ENCODE data around the gene TAPT1.
A peak's percentile ranks its signal among the peaks of the same experiment; 100 is the strongest.
"Not testable (repeated sequence)": the region's sequence is repeated elsewhere in the genome, so short reads cannot be mapped to it uniquely, and the experiment has no call there.

TAPT1 gene, protein sequence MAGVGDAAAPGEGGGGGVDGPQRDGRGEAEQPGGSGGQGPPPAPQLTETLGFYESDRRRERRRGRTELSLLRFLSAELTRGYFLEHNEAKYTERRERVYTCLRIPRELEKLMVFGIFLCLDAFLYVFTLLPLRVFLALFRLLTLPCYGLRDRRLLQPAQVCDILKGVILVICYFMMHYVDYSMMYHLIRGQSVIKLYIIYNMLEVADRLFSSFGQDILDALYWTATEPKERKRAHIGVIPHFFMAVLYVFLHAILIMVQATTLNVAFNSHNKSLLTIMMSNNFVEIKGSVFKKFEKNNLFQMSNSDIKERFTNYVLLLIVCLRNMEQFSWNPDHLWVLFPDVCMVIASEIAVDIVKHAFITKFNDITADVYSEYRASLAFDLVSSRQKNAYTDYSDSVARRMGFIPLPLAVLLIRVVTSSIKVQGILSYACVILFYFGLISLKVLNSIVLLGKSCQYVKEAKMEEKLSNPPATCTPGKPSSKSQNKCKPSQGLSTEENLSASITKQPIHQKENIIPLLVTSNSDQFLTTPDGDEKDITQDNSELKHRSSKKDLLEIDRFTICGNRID

DNA sequence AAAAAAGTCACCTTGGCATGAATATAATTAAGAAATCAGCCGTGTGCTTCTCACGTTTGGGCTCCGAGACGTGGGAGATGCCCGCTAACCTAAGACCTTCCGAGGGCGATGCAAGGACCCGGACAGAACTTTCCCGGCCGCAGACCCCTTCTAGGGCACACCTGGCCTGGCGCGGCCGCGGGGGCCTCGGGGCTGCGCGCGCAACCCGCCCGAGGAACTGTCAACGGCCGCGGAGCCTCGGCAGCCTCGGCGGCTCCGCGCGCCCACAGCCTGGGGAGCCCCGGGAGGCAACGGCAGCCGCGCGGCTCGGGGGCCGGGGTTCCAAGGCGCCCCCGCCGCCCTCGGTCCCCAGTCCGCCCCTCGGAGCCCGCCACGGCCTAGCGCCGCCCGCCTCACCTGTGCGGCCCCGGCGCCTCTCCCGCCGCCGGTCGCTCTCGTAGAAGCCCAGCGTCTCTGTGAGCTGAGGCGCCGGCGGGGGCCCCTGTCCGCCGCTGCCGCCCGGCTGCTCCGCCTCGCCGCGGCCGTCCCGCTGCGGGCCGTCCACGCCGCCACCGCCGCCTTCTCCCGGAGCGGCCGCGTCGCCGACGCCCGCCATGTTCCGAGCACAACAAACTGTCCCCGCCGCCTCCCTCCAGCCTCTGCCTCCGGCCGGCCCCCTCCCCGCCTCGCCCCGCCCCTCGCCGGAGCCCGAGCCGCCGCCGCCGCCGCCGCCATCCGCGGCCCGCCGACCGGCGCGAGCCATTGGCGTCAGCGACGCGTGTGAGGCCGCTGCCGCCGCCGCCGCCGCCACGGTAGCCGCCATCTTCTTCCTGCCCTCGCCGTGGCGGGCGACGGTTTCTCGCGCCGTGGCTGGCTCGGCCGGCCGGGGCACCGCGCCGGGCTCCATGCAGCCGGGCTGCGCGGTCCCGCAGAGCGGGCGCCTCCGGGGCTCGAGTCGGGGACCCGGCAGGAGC, at the start of gene TAPT1:
TSS of gene TAPT1 (minus strand) at position 609 of the 953 bp plus-strand sequence. CDS start at position 595, 14 bp downstream.
- no peak for DNase-seq (ENCODE audit: low read depth)
- TF ChIP-seq, protein P1, sequence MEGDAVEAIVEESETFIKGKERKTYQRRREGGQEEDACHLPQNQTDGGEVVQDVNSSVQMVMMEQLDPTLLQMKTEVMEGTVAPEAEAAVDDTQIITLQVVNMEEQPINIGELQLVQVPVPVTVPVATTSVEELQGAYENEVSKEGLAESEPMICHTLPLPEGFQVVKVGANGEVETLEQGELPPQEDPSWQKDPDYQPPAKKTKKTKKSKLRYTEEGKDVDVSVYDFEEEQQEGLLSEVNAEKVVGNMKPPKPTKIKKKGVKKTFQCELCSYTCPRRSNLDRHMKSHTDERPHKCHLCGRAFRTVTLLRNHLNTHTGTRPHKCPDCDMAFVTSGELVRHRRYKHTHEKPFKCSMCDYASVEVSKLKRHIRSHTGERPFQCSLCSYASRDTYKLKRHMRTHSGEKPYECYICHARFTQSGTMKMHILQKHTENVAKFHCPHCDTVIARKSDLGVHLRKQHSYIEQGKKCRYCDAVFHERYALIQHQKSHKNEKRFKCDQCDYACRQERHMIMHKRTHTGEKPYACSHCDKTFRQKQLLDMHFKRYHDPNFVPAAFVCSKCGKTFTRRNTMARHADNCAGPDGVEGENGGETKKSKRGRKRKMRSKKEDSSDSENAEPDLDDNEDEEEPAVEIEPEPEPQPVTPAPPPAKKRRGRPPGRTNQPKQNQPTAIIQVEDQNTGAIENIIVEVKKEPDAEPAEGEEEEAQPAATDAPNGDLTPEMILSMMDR (IDR thresholded peaks at IDR 0.05; ENCODE audit: low read depth, low read length, missing control alignments) = no peak
- peak within 1 kb of the TSS; percentile 94 for H3K4me3 ChIP-seq (ENCODE audit: low read depth, low read length)

DNA sequence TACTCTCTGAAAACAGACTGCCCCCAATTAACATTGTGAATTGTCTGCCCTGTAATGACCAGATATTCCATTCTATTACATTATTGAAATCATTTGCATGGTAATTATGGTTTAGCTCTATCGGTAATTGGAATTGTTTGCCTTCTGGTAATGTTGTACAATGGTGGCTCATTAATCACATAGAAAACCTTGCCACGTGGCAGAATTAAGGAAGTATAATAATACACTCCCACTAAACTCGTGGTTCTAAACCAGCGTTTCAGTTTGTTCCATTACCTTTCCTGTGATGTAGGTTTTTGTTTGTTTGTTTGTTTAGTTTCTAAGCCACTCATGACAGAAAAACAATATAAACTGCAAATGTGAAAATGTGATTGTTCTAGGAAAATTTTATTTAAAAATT, 45.1 kb upstream of the TAPT1 start:
- TF ChIP-seq, protein P1 (IDR thresholded peaks at IDR 0.05; ENCODE audit: low read depth, low read length, missing control alignments) = no peak
- H3K4me3 ChIP-seq (ENCODE audit: low read depth, low read length) = no peak overlapping the region
- no peak for DNase-seq (ENCODE audit: low read depth)

DNA sequence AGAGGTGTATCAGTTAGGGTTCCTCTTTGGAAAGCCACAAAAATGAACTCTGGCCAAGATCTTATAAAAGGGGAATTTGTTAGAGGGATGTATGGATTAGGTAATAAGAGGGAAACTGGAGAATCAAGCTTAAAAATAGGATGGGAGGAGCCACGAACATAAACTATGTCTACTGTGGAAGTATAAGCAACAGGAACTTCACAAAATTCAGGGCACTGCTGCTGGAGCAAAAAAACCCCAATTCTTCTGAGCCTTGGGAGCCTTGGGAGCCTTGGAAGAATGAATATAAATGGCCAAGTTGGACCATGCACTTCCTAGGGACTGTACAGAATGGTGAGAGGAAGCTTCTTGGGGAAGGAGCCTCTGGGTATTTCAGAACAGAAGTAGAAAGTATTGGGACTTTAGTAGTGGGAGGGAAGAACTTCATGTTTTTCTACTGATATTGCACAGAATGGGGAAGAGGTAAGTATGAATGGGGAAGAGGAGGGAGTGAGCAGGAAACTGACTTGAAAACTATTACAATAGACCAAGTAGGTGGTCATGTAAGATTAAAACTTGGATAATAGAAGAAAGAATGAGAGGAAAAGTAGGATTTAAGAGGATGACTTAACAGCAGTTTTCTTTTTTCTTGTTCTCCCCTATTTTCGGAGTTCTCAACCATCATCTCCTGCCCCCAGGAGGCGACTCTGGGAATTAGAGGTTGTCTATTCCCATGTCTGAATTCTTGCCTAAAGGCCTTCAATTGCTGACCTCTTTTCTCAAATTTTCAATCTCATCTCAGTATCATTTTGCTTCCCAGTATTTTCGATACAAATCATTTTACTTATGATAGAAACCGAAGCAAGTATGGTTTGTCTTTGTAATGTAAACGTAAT, 44.4 kb upstream of the TAPT1 start:
- TF ChIP-seq, protein P1 (IDR thresholded peaks at IDR 0.05; ENCODE audit: low read depth, low read length, missing control alignments) = no peak
- DNase-seq (ENCODE audit: low read depth) = no peak
- no peak overlapping the region for H3K4me3 ChIP-seq (ENCODE audit: low read depth, low read length)

DNA sequence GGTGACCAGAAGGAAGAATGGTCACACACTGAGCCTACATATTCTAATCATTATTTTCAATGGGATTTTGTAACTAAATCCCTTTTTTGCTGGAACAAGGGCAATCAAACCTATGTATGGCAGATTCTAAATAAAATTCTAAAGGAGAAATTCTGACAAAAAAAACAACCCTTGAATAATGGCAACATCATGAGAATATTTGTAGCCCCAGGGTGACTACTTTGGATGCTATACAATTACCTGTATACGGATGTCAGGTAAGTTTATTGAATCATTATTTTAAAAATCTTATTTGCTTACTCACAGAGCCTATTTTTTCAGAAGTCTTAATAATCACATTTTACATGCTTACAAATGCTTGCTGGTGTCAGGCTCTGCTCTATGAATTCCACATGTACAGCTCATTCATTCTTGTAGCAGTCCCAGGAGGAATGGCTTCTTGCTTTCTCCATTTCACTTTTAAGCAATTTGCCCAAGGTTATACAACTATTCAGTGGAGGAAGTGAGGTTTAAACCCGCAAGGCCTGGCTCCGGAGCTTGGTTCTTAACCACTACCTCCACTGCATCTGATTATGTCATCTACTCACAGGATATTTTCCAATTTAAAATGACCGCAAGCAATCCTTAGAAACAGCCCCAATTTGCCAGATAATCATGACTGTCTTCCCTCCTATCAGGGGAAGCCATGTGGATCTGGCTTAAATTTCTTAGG, 43.6 kb upstream of the TAPT1 start:
- not testable (repeated sequence) for DNase-seq (ENCODE audit: low read depth); H3K4me3 ChIP-seq (ENCODE audit: low read depth, low read length)

DNA sequence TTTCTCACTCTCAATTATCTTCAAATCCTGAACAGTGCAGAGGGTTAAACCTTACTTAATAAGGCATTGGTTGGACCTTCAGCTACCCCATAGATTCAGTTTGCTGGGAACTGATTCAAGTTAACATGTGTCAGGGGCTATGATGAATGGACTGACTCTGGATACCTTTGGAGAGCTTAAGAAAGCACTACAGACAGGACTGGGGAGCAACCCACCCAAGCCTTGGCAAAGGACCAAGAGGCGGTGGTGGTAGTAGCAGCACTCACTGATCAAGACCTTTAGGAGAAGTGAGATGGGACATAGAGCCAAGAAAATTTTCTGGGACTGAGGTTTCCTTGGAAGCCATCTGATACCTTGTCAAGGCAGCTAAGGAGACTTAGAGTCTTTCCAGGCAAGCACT, 43.0 kb upstream of the TAPT1 start:
- DNase-seq (ENCODE audit: low read depth) = no peak
- TF ChIP-seq, protein P1 (IDR thresholded peaks at IDR 0.05; ENCODE audit: low read depth, low read length, missing control alignments) = no peak
- H3K4me3 ChIP-seq (ENCODE audit: low read depth, low read length) = no peak overlapping the region

DNA sequence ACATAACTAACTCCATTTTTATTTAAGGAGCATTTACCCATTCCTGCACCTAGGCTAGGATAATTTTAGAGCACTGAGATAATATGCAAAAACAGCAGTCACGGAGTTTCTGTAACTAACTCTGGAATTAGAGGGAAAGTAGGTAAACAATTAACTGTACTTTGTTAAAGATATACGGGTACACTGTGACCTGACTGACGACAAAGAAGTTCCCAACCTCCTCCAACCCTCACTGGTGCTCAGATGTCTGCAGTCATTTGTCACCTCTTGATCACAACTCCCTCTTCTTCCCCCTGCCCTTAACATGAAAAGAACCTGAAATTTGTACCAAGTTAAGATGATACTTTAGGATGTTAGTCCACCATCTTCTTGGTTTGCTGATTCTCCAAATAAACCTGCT, 42.0 kb upstream of the TAPT1 start:
- no peak for DNase-seq (ENCODE audit: low read depth)
- H3K4me3 ChIP-seq (ENCODE audit: low read depth, low read length) = no peak overlapping the region
- TF ChIP-seq, protein P1 (IDR thresholded peaks at IDR 0.05; ENCODE audit: low read depth, low read length, missing control alignments) = no peak

All from GM12864 (cell line).